ENCODE data around the gene NDST4. TPM values are rescaled to one million over a fixed set of nuclear protein-coding genes. Genes with fewer than 3 reads are reported as not detected.

Gene NDST4
- total RNA-seq: 1.3 TPM

DNA sequence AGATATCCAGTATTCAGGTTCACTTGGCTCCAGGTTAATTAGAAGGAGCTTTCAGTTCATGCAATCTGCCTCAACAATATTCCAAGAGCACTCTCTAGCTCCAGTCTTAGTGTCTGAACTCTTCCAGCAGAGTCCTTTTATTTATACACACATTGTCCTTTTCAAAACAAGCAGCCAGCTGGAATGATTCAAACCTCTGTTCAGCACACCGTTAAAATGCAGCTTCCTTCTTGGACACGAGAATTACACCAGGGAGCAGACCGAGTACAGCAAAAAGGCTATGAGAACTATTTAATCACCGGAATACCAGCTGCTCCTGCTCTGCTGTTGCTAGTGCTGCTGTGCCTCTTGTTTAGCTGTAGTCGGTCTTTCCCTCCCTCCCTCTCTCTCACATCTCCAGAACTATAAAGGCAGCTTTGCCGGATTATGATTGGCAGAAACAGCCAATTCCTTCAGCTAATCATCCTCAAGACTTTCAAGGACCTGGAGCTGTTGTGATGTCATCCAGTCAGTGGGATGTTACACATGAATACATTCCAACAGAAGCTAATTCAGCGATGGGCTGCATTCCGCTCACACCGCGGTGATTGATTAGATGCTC lies at the start of gene NDST4:
Gene NDST4 (minus strand): TSS at position 115 of the 601 bp plus-strand sequence. CDS start 36,584 bp downstream, outside the sequence.
- ATAC-seq: peak; percentile 86
- DNase-seq (ENCODE audit: low spot score): no peak
- intact Hi-C loops (cut with DNase I): no loop called here

DNA sequence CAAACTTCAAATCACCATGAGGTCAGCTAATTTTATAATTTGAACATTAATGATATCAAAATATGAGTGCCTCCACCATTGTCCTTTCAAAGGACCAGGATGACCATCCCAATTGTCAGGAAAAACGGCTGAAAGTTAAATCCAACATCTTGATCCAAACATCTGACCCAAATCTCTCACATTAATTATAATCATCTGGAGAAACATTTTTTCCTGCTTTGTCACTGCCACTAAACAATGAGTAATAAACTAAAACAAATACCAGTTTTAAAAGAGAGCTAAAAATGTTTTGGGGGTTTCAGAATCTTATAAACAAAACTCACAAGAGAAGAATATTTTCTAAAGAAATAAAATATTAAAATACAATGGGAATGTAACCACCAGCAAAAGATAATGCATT lies 45.7 kb upstream of the NDST4 start:
- no peak for ATAC-seq
- intact Hi-C loops (cut with DNase I): no loop called here

DNA sequence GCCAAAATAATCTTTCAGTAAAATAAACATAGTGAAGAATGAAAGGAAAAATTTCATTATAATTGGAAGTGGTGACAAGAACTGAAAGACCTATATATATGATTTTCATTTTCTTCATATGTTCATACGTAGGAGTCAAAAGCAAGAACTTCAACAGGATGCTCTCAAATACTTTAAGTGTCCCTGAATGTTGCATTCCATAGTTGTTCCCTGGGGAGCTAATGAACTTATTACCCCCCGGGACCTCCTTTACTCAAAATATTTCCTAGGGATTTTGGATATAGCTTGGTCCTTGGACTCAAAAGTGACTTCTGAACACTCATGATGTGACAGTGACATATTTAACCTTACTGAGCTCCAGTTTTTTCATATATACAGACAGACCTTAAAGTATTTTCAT lies 44.9 kb upstream of the NDST4 start:
- ATAC-seq (no peak), DNase-seq (ENCODE audit: low spot score) (no peak)
- intact Hi-C loops (cut with DNase I): no loop called here

More for the DNA sequence above, 45.7 kb upstream of the NDST4 start:
- DNase-seq (ENCODE audit: low spot score): no peak

DNA sequence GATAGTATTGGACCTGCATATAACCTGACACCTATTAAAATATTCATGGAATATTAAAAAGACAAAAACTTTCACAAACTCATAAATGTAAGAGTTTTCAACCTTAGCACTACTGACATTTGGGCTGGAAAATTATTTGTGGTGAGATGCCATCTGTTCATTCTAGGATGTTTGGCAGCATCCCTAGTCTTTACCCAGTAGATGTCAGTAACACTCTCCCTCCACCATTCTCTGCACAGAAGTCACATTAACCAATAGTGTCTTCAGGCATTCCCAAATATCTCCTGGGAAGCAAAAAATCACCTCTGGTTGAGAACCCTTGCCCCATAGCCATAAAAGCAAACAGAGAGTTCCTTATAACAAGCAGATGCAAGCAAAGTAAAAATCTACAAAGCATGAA lies 41.4 kb upstream of the NDST4 start:
- intact Hi-C loops (cut with DNase I): no loop called here
- DNase-seq (ENCODE audit: low spot score) (no peak), ATAC-seq (peak; percentile 49)

DNA sequence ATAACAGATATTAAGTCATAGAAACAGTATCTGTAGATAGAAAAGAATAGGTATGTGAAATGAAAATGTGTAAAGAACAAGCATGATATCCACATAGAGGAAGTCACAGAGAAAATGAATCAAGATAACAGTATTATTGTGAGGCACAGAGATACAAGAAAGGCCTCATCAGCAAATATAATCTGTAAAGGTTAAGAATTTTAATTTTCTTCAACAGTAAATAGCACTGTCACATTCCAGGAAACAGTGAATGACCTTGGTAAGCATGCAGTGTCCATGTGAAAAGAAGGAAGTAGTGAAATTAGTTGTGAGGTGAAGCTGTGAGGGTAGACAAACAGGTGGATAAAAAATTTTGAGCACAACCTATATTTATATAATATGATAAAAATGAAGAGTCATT lies 39.5 kb upstream of the NDST4 start:
- DNase-seq (ENCODE audit: low spot score): no peak
- intact Hi-C loops (cut with DNase I): no loop called here
- ATAC-seq: no peak

DNA sequence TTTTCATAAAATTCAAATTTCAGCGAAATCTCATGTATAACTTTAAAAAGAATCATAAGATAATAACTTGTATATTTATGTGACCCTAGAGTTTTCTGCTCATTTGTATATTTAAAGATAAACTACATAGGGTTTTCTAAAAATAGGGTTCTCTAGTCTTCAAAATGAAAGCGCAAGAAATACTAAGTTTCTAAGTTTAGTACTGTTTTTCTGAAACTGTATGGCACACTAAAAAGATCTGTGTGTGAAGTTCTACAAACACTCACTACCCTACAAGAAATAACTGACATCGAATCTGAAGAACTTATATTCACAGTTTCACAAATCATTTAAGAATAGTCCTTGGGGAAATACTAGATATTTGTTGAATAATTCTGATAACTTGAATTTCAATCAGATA lies 38.7 kb upstream of the NDST4 start:
- ATAC-seq (no peak), DNase-seq (ENCODE audit: low spot score) (no peak)
- intact Hi-C loops (cut with DNase I): no loop called here

DNA sequence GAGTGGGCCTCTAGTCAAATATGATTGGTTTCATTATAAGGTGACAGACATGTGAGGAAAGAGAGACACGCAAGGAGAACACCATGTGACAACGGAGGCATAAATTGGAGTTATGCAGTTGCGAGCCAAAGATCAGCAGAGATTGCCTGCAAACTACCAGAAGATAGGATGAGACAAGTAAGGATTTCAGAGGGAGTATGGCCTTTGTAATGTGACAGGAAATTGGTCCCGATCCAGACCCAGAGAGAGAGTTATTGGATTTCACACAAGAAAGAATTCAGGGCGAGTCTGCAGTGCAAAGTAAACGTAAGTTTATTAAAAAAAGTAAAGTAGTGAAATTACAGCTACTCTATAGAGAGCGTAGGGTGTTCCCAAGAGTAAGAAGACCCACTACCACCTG lies 35.7 kb upstream of the NDST4 start:
- intact Hi-C loops (cut with DNase I): no loop called here
- ATAC-seq: no peak

DNA sequence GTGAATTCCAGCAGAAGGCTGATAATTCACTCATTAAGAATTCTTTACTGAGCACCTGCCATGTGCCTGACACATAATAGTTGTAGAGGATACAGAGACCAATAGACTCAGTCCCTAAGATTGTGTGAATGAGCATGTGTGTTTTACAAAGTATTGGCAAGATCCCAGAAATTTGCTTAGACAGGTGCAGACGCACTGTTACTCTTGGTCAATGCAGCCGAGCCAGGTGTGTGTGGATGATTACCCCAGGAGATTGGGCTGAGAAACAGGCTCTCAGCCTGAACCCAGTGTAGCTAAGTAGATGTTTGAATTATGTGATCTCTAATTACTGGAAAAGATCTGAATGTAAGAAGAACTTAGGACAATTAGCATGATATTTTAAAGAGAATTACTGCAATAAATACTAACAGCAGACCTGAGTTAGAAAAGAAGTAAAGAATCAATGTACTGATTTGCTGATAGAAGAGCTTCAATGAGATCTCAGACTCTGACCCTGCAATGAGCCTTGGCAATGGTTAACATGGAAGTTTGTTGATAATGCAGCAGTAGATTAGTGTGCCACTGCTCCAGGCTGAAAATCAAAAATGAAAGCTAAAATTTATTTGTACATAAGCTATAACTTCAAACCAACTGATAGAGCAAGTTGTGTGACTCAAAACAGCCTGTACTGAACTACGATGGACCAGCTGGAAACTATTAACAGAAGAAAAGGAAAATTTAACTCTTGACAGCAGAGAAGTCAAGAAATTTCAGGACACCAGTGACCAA lies 32.2 kb upstream of the NDST4 start:
- ATAC-seq (peak; percentile 34), DNase-seq (ENCODE audit: low spot score) (no peak)
- intact Hi-C loops (cut with DNase I): no loop called here

More for the DNA sequence above, 35.7 kb upstream of the NDST4 start:
- DNase-seq (ENCODE audit: low spot score): no peak

DNA sequence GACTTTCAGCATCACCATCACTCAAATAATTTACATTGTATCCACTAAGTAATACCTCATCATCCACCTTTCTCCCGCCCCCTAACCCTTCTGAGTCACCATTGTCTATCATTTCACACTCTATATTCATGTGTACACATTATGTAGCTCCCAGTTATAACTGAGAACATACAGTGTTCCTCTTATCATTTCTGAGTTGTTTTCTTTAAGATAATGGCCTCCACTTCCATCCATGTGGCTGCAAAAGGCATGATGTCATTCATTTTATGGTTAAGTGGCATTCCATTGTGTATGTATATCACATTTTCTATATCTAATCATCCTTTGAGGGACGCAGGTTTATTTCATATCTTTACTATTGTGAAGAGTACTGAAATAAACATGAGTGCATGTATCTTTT lies 14.6 kb upstream of the NDST4 start:
- intact Hi-C loops (cut with DNase I): no loop called here
- ATAC-seq: no peak
- DNase-seq (ENCODE audit: low spot score): no peak

DNA sequence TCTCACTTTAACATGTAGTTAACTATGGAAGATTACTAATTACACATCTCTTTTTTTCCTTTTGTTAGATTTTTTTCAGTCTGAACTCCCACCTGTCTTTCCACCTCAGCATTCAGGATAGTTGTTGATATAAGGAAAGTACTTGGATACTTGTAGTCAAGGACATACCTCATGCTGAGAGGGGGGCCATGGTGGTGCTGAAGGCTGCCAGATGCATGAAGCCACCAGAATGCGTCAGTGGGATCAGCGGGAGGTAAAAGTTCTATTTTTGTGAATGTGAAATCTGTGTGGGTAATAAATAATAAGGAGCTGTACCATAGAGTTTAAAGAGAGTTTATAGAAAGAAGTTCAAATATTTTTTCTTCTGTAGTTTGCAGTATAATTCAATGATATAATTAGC lies 13.1 kb upstream of the NDST4 start:
- no peak for DNase-seq (ENCODE audit: low spot score)
- no peak for ATAC-seq
- intact Hi-C loops (cut with DNase I): no loop called here

DNA sequence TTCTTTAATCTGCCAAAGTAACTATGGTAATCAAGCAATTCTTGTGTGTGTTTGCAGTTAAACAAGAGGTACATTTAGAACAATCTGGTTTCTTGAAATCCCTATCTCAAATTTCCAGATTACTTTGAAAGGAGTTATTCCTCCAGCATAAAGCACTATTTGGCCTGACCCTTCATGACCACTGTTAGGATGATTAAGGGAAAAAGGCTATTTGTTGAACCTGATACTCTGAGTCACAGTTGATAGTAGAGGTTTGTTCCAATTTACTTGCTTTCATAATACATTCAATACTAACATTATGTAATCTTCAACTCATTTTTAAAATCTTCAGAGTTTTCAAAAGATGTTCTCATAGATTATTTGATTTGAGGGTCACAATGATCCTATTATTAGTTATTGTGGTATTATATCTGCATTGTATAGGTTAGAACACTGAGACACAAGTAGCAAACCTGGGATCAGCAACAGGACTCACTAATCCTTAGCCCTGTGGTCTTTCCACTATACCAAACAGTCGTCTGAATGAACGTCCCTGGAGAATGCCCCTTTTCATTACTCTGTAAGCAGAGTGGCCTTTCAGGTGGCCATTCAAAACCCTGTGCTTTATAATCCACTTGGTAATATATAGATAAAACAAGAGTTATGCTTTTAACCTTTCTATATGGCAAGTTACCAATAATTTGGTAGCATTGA lies 8.1 kb upstream of the NDST4 start:
- no peak for ATAC-seq
- intact Hi-C loops (cut with DNase I): no loop called here

DNA sequence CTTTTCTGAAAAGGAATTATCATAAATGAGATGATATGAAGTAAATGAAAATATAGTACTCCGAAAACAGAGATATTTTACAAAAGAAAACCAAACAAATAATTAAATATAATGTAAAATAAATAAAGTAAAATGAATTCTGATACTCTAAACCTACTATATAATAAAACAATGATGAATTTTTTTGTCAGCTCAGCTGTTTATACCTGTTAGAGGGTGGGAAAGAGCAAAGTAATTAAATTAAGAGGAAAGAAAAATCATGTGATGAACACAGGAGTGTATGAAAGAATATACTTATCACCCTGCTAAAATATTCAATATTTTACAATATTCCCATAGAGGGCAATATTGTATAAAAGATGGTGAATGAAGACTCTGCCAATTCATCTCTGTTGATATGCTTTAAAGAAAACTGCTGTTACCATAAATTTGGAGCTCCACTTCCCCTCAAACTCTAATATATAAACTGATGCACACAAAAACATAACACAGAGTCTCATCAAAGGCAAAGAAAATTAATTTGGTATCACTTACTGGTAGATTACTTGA lies 6.5 kb upstream of the NDST4 start:
- DNase-seq (ENCODE audit: low spot score): no peak
- no peak for ATAC-seq
- intact Hi-C loops (cut with DNase I): no loop called here

More for the DNA sequence above, 8.1 kb upstream of the NDST4 start:
- DNase-seq (ENCODE audit: low spot score): no peak

DNA sequence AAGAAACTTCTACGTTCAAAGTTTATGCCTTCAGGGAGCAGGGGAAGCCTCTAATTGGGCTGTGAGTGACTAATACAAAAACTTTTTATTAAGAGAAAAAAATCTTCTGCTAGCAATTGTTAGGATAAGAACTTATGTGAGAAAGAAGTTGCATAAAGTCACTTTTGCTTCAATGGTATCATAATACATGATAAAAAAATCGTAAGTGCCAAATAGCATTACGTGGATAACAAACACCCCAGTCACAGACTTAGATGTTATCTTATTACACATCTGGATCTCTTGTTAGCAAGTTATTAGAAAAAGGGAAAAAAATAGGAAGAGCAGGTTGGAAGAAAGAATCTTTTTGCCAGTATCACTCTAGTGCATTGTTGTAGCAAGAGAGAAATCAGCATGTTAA lies 4.2 kb upstream of the NDST4 start:
- DNase-seq (ENCODE audit: low spot score) (no peak), ATAC-seq (no peak)
- intact Hi-C loops (cut with DNase I): no loop called here

DNA sequence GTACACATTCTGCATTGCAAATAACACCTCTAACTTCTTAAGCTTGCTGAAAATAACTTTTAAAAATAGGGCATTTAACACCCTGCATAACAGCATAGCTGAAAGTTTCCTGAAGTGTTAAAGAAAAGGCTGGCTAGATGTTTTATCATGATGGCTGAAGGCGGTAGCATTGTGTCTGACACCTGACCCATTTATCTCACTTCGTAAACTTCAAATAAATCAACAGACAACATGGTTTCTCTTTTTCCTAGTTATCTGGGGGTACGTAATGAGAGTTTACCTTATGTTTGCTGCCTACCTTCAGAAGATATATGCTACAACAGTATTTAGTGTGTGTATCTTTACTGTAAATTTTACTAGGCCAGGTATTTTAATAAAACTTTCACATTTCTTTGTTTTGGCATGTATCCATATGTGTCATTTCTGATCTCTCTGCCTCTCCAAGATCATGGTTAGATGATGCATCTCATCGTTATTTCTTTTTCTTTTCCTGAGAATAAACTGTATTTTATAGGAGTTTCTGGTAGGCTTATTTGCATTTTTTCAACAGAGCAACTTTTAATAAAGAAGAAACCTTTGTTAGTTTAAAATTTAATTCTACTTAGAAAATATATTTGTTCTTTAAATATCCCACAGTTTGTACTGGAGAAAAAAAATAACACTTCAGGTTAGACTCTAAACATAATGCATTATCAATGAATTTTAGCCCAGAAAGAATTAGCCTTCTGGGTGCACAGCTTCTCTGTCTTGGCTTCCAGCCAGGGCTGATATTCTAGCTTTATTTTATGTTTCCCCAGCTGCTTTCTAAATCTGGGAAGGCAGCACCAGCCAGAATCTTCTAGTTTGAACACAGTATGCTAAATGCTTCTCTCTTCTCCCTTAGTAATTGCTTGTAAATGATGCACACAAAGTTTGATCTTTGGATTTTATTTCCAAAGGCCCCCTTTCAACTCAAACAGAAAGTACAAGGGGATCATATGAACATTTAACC lies 2.9 kb downstream of the NDST4 start:
- DNase-seq (ENCODE audit: low spot score) (no peak), ATAC-seq (no peak)
- intact Hi-C loops (cut with DNase I): no loop called here

DNA sequence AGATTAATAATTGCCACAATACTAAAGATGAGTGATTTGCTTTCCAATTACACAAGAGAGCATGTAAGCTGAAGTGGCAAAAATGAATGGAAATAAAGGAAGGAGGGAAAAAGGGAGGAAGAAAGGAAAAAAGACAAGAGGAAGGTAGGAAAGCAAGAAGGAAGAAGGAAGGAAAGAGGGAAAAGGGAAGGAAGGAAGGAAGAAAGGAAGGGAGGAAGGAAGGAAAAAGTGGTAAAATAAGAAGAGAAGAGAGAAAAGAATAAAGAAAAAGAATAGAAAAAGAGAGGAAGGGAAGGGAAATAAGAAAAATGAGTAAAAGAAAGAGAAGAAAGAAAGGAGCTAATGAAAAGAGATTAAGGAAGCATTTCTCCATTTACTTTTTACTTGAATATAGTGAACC lies 4.6 kb downstream of the NDST4 start:
- intact Hi-C loops (cut with DNase I): no loop called here
- no peak for ATAC-seq
- DNase-seq (ENCODE audit: low spot score): no peak

DNA sequence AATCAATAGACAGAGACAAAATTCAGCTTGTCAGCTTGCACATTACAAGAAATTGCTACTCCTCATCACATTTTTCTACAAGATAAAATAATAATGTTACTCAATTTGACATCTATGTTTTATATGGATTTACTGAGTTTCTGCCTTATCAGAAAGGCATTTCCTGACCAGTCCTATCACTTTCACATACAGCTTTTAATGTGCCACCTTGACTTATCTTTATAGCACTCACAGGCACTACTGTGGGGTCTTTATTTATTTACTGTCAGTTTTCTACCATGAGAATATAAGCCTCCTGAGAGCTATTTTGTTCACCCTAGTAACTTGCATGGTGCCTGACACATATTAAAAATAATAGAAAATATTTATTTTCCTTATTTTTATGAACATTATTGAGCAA lies 6.0 kb downstream of the NDST4 start:
- ATAC-seq: no peak

DNA sequence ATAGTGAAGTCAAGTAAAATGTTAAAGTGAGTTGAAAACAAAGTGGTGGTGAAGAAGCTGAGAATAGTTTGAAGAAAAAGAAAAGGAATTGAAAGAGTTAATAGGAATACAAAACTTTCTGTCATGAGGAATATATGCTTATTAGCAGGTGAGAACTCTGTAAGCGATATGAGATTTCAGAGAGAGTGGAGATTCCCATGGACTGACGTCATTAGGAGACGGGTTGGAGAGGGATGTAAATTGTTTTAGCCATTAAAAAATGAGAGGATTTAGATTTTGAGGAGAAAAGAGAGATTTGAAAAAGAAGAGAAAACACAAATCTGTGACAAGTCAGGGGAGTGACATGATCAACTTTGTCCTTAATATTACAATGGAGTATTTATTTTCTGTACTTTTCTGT lies 11.7 kb downstream of the NDST4 start:
- intact Hi-C loops (cut with DNase I): no loop called here
- no peak for ATAC-seq
- DNase-seq (ENCODE audit: low spot score): no peak

More for the DNA sequence above, 6.0 kb downstream of the NDST4 start:
- intact Hi-C loops (cut with DNase I): no loop called here
- DNase-seq (ENCODE audit: low spot score): no peak

DNA sequence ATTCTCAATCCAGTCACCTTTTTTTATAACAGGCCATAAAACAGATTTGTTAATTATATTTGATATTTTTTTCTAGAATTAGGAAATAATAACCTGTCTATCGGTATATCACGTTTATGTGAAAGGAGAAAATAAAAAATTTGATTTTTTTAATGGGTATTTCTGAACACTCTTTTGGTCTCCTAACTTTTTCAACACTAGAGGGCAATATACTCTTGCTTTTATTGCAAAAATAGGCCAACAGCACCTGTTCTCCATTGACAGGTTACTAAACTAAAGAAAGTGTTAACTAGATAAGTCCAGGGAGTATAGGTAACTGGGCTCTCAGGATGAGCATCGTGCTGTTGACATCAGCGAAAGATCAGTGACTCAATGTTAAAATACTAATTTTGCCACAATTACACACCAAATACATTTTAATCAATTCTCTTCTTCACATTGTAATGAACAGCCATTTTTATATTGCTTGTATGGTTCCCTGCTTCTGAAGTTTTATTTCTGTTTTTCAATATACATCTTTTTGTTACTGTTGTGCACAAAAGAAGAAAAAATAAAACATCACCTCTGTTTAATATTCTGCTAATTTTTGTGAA lies 22.8 kb downstream of the NDST4 start:
- intact Hi-C loops (cut with DNase I): no loop called here
- ATAC-seq: no peak

More for the DNA sequence above, 22.8 kb downstream of the NDST4 start:
- no peak for DNase-seq (ENCODE audit: low spot score)
